ENCODE measurements around the gene GPER1.
"Not testable (repeated sequence)": the region's sequence is repeated elsewhere in the genome, so short reads cannot be mapped to it uniquely, and the experiment has no call there.

The GPER1 gene

DNA sequence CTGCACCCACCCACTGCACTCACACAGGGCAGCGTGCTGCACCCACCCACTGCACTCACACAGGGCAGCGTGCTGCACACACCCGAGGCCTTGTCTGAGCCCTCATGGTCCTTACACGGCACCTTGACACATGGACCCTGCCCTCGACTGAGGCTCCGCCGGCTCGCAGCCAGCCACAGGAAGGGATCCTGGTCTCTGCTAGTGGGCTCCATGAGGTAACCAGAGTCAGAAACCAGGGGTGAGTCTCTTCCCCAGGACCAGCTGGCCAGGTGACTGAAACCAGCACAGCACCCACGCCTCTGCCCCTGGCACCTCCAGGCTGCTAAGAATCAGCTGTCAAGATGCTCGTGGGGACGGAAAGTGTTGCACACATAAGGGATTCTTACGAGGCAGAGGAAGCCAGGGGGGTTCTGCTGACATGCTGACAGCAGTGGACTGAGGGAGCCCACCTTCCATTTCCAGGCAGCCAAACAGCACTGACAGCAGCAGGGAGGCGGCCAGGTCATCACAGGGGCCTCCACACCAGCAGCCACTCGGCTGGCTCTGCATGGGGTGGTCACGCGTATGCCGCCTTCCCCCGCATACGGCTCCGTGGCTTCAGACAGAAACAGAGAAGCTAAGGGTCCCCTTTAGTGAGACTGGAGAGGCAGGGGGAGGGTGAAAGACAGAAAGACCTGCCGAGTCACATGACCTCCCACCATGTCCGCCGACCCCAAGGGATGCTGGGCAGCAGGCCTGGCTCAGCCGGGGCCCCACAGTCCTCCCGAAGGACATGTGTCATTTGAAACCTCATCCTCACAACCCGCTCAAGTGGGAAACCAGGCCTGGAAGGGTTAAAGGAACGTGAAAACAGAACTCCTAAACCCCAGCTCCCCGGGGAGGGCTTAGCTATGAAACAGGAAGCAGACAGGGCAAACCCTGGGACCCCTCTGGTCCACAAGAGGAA, 34.2 kb downstream of the GPER1 start:
- DNase-seq, result no peak

DNA sequence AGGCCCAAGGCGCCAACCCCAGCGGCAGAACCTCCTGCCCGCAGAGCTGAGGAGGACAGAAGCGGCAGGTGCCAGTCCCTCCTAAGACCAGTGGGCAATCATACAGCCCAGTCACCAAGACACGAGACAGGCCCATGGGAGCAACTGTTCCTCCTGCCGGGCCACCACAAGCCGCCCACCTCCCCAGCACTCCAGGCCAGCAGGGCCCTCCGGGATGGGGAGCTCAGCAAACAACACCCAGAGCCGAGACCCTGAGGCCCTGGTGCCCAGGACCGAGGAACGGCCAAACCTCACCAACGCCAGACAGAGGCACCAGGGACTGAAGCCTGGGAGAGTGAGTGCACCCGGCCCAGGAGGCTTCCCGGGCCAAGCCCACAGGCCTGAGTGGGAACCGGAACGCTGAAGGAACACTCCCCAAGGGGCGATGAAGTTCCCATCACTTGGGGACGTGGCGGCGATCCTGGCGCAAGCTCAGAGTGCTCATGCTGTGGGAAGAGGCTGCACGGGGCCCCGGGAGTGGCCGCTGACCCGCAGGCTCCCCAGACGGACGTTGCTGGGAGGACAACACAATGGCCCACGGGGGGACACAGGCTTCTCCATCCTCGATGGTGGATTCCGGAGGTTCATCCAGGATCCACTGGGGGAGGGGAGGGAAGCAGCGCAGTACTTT, 35.1 kb downstream of the GPER1 start:
- DNase-seq, result no peak

DNA sequence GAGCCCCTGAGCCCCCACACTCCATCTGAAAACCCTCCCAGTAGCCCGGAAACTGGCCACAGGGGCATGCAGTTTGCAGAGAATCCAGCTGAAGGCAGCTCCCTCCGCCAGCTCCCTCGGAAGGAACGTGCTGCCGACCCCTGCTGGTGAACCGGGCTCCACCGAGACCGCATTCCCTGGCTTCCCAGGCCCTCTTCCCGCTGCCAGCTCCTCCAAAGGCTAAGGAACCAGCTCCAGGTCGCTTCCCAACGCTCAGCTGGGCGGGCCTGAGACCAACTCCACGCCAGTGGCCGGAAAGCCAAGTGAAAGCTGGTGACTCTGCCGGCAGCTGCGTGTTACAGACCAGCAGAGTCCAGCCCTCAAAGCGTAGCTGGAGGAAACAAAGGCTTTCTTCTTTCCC, 35.8 kb downstream of the GPER1 start:
- DNase-seq, result no peak

DNA sequence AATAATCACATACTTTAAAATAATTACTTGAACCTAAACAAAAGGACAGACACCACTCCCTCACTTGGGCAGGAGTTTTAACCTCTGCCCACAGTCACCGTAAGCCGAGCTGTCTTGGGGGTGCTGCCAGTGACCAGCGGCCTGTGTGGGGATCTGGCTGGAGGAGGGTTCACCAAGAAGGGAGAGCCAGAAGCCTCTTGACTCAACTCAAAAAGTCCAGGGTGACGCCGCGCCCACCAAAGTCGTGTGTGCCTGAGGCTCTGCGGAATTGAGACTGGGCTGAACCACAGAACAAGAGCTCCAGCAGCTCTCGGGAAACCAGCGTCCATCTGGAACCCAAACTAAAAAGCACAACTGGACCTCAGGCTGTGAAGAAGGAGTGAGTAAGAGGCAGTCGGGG, 36.3 kb downstream of the GPER1 start:
- no peak for DNase-seq

DNA sequence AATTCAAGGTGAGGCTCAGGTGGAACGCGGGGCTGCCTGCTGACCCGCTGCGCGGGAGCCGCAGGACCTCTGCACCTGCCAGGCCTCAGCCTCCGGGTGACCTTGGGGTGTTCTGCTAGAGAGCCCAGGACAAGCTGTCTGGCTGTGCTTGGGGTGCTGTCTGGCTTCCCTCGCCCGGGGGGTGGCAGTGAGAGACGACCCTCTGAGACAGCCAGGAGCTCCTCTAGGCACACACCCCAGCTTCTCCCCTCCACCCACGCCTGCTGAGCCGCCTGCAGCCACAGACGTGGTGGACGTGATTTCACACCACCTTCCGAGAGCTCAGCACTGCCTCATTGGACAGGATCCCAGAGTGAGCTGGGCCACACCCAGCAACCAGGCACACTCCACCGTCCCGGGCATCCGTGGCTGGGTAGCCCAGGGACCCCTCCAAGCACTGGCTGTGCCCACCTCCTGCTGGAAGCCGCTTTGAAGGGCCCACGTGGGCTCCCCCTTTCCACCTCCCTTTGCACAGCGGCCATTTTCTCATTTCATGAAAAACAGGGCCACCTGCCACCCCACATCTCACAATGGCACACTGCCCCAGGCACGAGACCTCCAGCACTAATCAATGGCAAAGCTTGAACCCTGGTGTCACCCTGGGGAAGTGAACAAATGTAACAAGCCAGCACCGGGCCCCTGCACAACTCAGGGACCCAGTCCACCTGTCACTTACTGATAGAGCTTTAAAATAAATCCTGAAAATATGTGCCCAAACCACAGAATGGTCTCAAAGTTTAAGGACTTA, 37.1 kb downstream of the GPER1 start:
- DNase-seq, result no peak

DNA sequence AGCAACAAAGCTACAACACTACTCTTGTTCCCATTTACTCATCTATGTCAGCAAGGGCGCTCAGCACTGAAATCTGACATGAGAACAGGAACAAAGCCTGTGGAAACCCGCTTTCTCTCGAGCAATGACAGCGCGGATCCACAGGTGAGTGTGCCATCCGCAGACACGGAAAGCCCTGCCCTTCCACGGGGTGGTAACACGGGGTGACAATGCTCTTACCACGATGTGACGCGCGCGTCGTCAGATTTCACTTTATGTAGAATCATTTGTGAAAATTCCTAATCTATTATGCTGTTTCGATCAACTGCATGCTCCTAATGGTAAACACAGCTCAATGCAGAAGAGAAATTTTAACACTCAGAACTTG, 37.7 kb downstream of the GPER1 start:
- DNase-seq, result no peak

DNA sequence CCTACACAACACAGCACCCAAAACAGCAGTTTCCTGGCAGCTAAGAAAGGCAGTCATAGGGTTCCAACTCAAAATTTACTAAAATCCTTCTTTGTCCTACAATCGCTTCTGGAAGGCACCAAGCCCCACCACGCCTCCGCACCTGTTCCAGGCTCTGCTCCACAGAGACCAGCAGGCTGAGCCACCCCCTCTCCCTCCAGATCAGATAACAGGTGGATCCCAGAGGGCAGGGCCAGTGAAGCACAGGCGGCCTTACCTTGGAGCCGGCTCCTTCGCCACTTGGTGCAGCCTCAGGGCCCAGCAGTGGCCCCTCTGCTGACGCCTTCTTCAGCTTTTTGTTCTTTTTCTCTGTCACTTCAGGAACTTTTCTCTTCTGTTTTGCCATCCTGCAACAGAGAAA, 39.1 kb downstream of the GPER1 start:
- no peak for DNase-seq

DNA sequence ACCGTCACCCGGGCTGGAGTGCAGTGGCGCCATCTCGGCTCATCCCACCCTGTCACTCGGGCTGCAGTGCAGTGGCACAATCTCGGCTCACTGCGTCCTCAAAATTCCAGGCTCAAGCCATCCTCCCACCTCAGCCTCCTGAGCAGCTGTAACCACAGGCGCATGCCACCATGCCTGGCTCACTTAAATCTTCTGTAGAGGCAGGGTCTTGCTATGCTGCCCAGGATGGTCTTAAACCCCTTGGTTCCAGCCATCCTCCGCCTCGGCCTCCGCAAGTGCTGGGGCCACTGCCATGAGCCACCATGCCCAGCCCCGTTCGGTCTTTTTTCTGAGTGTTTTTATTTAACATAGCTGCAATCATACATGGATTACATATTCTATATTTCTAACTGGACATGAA, 41.5 kb downstream of the GPER1 start:
- DNase-seq, result no peak

DNA sequence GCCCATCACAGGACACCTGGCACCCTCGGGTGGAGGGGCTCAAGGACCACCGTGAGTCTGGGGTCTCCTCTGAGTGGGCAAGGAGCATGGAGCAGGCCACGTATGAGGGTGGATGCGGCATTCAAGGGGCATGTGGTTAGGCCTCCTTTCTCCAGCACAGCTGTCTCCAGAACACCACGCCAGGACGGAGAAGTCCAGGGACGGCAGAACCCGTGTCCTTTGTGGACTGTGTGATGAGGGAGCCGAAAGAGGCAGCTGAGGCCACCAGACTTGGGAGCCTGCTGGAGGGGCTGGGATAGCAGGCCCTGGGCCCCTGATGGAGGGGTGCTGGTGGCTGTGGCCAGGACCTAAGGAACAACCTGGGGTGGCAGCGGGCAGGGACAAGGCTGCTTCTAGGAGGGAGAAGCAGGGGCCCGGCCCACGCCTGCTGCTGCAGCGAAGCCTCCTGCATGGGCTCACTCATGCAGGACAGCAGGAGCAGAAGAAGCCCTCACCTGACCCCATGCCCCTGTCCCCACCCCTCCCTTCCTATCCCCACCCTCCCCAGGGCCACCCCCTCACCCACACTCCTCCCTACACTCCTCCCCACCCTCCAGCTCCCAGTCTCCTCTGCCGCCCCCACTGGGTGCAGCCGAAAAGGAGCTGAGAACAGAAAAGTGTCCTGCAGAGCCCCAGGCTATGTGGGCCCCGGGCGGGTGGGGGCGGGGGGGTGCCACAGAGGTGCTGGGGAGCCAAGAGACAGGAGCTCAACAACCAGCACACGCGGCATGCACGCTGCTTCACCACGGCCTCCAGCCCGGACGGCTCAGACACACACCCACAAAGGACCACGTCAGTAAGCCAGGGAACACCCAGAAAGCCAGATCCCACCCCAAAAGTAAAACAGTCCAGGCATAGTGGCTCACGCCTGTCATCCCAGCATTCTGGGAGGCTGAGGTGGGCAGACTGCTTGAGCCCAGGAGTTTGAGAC, 42.4 kb downstream of the GPER1 start:
- DNase-seq, result no peak

DNA sequence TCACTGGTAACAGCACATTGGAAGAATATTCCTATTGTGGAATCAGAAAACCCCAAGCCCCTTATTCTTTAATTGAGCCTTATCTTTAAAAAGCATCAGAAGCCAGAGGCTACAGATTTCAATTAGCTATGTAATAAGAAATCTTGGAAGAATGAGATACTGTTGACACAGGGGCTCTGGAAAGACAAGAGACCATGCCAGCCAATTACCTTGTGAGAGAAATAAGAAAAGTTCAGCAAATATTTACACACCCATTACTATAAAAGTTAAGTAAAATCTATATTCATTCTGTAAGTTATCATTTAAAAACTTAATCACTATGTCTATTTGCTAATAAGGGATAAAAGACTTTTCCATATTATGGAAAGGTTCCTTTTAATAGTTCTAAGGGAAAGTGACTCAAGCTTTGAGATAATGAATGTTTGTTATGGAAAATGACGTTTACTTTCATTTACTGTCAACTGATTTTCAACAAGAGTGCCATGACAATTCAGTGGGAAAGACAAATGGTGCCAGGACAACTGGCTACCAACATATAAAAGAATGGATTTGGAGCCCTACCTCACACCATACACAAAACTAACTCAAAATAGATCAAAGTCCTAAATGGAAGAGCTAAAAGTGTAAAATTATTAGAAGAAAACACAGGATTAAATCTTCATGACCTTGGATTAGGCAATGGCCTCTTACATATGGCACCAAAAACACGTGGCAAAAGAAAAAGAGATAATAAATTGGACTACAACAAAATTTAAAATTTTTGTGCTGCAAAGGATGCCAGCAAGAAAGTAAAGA, 43.8 kb downstream of the GPER1 start:
- no peak for DNase-seq

DNA sequence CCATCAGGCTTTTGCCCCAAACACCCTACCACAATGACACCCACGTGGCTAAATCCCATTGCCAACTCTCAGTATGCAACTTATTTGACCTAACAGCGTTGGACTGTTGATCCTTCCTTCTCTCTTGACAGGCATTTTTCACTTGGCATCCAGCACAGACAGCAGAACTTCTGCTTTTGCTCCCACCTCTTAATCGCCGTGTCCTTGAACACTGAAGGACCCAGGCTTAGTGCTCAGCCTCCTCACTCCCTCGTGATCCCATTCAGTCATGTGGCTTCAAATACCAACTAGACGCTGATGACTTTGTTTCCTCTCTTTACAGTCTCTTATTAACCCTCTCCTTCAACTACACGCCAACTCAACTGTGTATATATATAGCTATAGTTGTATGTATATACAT, 47.0 kb downstream of the GPER1 start:
- no peak for DNase-seq

DNA sequence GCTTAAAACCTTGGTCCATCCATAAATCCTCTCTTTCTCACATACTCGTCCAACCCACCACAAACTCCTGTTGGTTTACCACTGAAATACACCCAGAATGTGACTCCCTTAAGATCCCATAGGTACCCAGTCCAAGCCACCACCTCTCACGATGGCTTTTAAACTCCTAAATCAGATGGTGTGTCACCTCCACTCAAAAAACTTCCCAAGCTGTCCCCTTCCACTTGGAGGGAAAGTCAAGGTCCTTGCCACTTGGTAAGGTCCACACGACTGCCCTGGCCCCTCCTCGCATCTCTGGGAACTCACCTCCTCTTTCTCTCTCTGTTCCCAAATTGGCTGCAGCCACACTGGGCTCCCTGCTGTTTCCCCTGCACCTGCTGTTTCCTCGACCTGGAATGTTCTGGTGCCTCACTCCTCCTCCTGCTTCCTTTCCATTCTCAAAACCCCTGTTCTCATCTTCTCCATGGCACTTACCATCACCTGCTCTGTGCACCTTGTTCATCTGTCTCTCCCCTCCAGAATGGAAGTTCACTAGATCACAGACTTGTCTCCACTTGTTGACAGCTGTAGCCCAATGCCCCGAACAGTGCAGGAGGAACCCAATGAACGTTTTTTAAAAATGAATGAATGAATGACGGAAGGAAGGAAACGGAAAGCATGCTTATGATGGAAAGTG, 49.1 kb downstream of the GPER1 start:
- no peak for DNase-seq

DNA sequence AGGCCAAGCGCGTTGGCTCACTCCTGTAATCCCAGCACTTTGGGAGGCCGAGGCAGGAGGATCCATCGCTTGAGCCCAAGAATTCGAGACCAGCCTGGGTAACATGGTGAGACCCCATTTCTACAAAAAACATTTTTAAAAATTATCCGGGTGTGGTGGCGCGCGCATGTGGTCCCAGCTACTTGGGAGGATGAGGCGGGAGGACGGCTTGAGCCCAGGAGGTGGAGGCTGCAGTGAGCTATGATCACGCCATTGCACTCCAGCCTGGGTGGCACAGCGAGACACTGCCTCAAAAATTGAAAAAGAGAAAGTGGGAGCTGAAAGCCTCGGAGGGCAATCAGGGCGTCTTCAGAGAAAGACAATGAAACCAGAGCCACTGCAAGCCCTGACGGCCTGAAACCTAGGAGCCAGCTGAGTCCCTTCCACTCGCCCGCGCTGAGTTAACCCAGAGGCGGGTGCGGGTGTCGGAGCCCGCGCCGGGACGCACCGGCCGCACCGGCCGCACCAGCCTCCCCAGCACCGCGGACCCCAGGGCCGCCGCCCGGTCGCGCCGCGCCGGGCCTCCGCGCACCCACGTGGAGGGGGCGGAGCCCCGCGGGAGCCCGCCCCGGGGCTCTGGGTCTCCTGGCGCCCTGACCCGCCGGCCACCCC, 49.7 kb downstream of the GPER1 start:
- no peak for DNase-seq

DNA sequence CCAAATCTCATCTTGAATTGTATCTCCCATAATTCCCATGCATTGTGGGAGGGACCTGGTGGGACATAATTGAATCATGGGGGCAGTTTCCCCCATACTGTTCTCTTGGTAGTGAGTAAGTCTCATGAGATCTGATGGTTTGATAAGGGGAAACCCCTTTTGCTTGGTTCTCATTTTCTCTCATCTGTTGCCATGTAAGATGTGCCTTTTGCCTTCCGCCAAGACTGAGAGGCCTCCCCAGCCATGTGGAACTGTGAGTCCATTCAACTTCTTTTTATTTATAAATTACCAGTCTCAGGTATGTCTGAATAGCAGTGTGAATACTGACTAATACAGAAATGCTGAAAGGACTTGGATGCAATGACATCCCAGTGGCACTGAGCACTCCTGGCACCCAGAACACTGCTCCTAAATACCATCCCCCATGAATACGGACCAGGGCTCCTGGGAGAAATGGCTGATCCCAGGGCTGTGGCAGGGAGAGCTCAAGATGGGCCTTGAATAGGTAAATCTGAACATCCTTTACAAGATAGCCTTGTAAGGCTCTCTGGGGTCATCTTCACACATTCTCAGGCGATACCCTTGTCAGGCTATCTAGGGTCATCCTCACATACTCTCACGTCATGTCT, 52.7 kb downstream of the GPER1 start:
- DNase-seq, result no peak

DNA sequence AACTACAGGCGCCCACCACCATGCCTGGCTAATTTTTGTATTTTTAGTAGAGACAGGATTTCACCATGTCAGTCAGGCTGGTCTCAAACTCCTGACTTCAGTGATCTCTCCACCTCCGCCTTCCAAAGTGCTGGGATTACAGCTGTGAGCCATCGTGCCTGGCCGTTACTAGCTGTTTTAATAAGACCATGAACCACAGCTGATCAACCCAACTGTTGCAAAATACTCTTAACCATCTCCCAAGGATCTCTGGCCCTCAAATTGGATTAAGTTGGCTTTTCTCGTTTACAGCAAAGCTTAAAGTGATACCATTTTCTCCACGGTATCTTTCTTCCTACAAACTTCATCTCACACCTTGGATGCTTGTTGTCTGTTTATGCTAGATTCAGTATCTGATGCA, 53.7 kb downstream of the GPER1 start:
- DNase-seq, result no peak

DNA sequence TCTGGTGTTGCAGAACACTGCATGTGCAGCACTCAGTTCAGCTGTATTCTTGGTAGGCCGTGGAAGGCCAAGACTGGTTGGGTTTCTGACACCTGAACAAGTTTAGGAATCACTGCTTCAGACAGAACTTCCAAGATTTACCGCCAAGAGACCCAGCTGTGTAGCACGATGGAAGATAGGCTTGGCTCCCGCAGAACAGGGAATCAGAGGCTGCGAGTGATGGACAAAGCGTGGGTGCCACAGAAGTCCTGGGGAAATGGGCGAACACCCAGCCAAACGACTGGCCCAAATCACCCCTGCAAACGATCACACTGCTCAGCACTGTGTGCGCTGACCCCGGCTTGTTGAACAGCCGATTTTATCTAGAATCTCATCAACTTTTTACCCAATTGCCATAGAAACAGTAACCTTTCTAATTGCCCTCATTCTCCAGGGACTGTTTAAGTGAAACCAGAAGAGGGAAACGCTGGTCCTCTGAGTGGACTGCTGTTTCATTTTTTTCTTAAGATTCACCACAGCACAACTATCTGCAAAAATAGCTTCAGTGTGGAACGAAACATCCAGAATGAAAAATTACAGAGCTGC, 54.2 kb downstream of the GPER1 start:
- no peak for DNase-seq

DNA sequence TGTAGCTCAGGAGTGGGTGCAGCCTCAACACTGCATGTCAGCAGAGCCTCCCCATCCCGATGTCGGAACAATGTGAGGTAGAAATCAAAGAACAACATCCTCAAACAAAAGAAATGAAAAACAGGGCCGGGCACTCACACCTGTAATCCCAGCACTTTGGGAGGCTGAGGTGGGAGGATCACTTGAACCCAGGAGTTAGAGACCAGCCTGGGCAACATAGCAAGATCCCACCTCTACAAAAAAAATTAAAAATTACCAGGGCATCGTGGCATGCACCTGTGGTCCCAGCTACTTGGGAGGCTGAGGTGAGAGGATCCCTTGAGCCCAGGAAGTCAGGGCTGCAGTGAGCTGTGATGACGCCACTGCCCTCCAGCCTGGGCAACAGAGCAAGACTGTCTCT, 55.1 kb downstream of the GPER1 start:
- DNase-seq, result not testable (repeated sequence)

Data from bone marrow (tissue), 2 donors.